ENCODE results near the gene PGA5. TPM values are rescaled to one million over a fixed set of nuclear protein-coding genes. Genes with fewer than 3 reads are reported as not detected.

The PGA5 gene
- total and polyA plus RNA-seq, 2 experiments from 2014 or later, result 0.45 to 0.52 TPM

GRCh38 chr11:61266602-61267001 is 25.6 kb downstream of the PGA5 start:
- H3K4me2 ChIP-seq, result no peak overlapping the region
- H2AFZ ChIP-seq, result no peak overlapping the region
- peaks cover 8% of the 10 kb centered on the region; the same call in 1 of the 2 replicates for H4K20me1 ChIP-seq (replicated peaks; ENCODE audit: insufficient read depth)
- H3K79me2 ChIP-seq (replicated peaks; ENCODE audit: insufficient read depth), result no peaks in the 10 kb centered on the region
- no peaks in the 10 kb centered on the region for H3F3A ChIP-seq (replicated peaks; ENCODE audit: low read depth)
- H3K27ac Mint-ChIP-seq, result no peak overlapping the region
- no peak overlapping the region for H3K4me3 Mint-ChIP-seq
- H3K4me1 Mint-ChIP-seq, result no peaks in the 10 kb centered on the region
- no peaks in the 10 kb centered on the region for H3K9me3 Mint-ChIP-seq
- DNase-seq (ENCODE audit: low spot score), result no peak
- peaks cover 9% of the 10 kb centered on the region; the same call in 1 of the 3 replicates for H3K36me3 Mint-ChIP-seq (ENCODE audit: low read depth)
- no peak overlapping the region for H3K4me3 ChIP-seq
- H3K36me3 ChIP-seq (ENCODE audit: insufficient read depth), result no peaks in the 10 kb centered on the region
- TF ChIP-seq CREB1 (CRISPR knock-in tag; IDR thresholded peaks at IDR 0.05; ENCODE audit: low read depth), result no peak
- TF ChIP-seq ETS1 (IDR thresholded peaks at IDR 0.05), result no peak
- TF ChIP-seq ZNF114 (CRISPR knock-in tag; IDR thresholded peaks at IDR 0.05), result no peak
- no peak for TF ChIP-seq STAT1 (IDR thresholded peaks at IDR 0.05; ENCODE audit: unreplicated experiment)
- H3K27me3 Mint-ChIP-seq (ENCODE audit: insufficient read depth, low read depth, poor library complexity), result peaks cover 2% of the 10 kb centered on the region
- no peaks in the 10 kb centered on the region for H3K27me3 ChIP-seq (ENCODE audit: insufficient read depth)
- no peak for ATAC-seq
- no peaks in the 10 kb centered on the region for H3K4me1 ChIP-seq (ENCODE audit: insufficient read depth)
- H3K27ac ChIP-seq (ENCODE audit: low read depth), result no peak overlapping the region
- H3K9me2 ChIP-seq (ENCODE audit: insufficient read depth), result no peaks in the 10 kb centered on the region

DNA sequence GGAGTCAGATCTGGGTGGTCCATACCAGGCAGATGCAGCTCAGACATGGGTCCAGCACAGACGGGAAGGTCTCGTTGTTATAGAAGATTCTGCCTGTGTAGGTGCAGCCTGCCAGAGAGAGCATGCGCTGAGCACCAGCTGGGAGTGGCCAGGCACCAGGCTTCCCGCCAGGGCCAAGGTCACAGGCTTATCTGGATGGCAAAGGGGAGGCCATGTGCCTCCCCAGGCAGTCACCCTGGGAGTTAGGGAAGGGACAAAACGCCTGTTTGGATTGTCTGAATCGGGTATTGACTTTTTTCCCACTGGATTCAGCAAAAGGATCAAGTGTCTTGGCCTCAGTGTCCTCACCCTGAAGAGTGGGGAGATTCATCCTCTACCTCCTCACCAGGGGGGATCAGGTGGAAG is 26.5 kb downstream of the PGA5 start:
- H3K9me3 Mint-ChIP-seq, result no peaks in the 10 kb centered on the region
- Histone ChIP-seq H3F3A (replicated peaks; ENCODE audit: low read depth) (no peaks in the 10 kb centered on the region), H4K20me1 (replicated peaks; ENCODE audit: insufficient read depth) (peaks cover 3% of the 10 kb centered on the region; the same call in 1 of the 2 replicates), H3K79me2 (replicated peaks; ENCODE audit: insufficient read depth) (no peaks in the 10 kb centered on the region), H3K27me3 (ENCODE audit: insufficient read depth) (no peaks in the 10 kb centered on the region), H2AFZ (no peak overlapping the region), H3K4me1 (ENCODE audit: insufficient read depth) (no peaks in the 10 kb centered on the region), H3K27ac (ENCODE audit: low read depth) (no peak overlapping the region), H3K4me3 (no peak overlapping the region), H3K4me2 (no peak overlapping the region), H3K9me2 (ENCODE audit: insufficient read depth) (no peaks in the 10 kb centered on the region), H3K36me3 (ENCODE audit: insufficient read depth) (no peaks in the 10 kb centered on the region)
- ATAC-seq, result no peak
- H3K4me1 Mint-ChIP-seq, result no peaks in the 10 kb centered on the region
- no peak for DNase-seq (ENCODE audit: low spot score)
- no peak overlapping the region for H3K4me3 Mint-ChIP-seq
- peaks cover 2% of the 10 kb centered on the region for H3K27me3 Mint-ChIP-seq (ENCODE audit: insufficient read depth, low read depth, poor library complexity)
- H3K36me3 Mint-ChIP-seq (ENCODE audit: low read depth), result peaks cover 9% of the 10 kb centered on the region; the same call in 1 of the 3 replicates
- no peak overlapping the region for H3K27ac Mint-ChIP-seq
- no peak for TF ChIP-seq ZNF462 (CRISPR knock-in tag; IDR thresholded peaks at IDR 0.05)
- TF ChIP-seq CTCF (conservative IDR thresholded peaks at IDR 0.05; ENCODE audit: low read depth in 2 of 2), result no peak
- TF ChIP-seq ZNF331 (CRISPR knock-in tag; IDR thresholded peaks at IDR 0.05; ENCODE audit: low read depth), result no peak
- no peak for TF ChIP-seq POLR2AphosphoS5 (IDR thresholded peaks at IDR 0.05; ENCODE audit: low read depth)
- no peak for TF ChIP-seq ZNF114 (CRISPR knock-in tag; IDR thresholded peaks at IDR 0.05)
- no peak for TF ChIP-seq EZH2phosphoT487 (IDR thresholded peaks at IDR 0.05; ENCODE audit: unreplicated experiment)
- TF ChIP-seq EZH2 (IDR thresholded peaks at IDR 0.05; ENCODE audit: low read depth, unreplicated experiment), result no peak
- TF ChIP-seq STAT1 (IDR thresholded peaks at IDR 0.05; ENCODE audit: unreplicated experiment), result no peak
- no peak for TF ChIP-seq CREB1 (CRISPR knock-in tag; IDR thresholded peaks at IDR 0.05; ENCODE audit: low read depth)
- TF ChIP-seq NANOG (IDR thresholded peaks at IDR 0.05; ENCODE audit: borderline replicate concordance), result no peak
